HG03460 (cell line): ENCODE results near the gene DNAH1.

Source experiments
- ATAC-seq: cut with Tn5 transposase; IDR thresholded peaks from one replicate; pipeline ENCODE4 v1.9.1; 2021; ENCODE audit not compliant: unreplicated experiment

The DNAH1 gene

GRCh38 chr3:52384019-52384761 is 68.1 kb downstream of the DNAH1 start:
- ATAC-seq = no peak

DNA sequence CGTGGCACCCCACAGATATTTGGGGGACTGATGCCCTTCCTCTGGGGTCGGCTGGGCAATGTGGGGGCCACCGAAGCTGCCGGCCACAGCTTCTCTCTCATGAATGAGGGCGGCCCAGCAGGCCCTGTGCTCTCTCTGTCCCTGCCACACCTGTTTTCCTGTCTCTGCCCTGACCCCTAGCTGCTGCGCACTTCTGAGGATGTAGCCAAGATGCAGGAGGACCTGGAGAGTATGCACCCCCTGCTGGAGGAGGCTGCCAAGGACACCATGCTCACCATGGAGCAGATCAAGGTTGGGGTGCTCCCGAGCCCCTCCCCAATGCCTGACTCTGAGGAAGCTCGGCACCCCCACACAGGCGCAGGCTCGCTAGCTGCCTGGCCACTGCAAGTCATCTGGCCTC is 69.0 kb downstream of the DNAH1 start:
- ATAC-seq = no peak

- no peak for ATAC-seq
Observed at GRCh38 chr3:52387481-52387880, 71.4 kb downstream of the DNAH1 start.

GRCh38 chr3:52388348-52388821 is 72.3 kb downstream of the DNAH1 start:
- ATAC-seq = no peak

DNA sequence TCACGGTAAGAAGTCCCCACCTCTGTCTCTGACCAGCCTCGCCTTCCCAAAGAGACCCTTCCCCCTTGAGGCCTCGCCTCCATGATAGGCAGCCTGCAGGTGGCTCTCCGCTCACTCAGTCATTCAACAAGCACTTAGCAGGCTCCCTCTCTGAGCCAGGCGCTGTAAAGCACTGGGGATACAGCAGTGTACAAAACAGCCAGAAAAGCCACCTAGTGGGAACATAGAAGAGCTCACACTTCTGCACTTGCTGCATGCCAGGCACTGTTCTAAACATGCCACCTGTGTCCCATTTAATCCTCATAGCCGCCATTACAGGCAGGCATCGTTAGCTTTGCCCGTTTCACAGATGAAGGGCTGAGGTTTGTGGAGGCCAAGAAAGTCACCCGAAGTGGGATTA is 72.8 kb downstream of the DNAH1 start:
- no peak for ATAC-seq

GRCh38 chr3:52391096-52391495 is 75.0 kb downstream of the DNAH1 start:
- ATAC-seq = no peak

GRCh38 chr3:52392216-52392930 is 76.3 kb downstream of the DNAH1 start:
- ATAC-seq = no peak

DNA sequence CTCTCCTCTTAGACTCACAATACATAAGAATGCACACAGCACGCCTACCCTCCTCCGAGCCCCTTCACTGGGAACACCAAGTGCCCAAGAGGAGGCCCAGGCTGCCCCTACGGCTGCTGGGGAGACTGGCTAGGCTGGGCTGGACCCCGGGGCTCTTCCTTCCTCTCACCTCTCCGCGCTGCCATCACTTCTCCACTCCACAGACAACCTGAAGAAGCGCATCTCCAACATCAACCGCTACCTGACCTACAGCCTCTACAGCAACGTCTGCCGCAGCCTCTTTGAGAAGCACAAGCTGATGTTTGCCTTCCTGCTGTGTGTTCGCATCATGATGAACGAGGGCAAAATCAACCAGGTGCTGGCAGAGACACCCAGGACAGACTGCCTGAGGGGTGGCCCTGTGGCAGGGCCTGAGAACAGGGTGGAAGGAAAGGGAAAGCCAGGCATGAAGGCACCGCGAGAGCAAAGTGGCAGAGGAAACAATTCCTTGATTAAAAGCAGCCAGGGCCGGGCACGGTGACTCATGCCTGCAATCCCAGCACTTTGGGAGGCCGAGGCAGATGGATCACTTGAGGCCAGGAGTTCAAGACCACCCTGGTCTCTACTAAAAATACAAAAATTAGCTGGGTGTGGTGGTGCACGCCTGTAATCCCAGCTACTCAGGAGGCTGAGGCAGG is 77.2 kb downstream of the DNAH1 start:
- no peak for ATAC-seq

DNA sequence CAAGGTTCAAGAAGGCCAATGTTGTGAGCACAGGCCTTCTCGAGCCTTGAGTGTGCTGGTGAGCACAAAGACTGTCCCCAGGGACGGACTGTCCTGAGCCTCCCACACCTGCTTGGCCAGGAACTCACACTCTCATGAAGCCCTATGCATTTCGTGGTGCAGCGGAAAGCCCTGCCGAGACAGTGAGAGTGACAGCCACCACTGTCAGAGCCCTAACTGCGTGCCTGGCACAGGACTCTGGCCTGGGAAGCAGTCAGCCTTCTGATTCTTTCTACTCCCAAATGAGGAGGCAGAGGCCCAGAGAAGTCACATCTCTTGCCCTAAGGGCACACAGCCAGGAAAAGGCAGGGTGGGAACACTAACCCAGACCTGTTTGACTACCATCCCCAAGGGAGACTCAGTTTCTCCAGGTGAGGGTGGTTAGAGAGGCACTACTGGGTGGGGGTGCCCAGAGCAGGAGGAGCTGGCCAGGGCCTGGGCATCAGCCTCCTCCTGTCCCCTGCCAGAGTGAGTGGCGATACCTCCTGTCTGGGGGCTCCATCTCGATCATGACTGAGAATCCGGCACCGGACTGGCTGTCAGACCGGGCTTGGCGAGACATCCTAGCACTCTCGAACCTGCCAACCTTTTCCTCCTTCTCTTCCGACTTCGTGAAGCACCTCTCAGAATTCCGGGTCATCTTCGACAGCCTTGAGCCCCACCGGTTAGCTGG is 78.0 kb downstream of the DNAH1 start:
- ATAC-seq = no peak

DNA sequence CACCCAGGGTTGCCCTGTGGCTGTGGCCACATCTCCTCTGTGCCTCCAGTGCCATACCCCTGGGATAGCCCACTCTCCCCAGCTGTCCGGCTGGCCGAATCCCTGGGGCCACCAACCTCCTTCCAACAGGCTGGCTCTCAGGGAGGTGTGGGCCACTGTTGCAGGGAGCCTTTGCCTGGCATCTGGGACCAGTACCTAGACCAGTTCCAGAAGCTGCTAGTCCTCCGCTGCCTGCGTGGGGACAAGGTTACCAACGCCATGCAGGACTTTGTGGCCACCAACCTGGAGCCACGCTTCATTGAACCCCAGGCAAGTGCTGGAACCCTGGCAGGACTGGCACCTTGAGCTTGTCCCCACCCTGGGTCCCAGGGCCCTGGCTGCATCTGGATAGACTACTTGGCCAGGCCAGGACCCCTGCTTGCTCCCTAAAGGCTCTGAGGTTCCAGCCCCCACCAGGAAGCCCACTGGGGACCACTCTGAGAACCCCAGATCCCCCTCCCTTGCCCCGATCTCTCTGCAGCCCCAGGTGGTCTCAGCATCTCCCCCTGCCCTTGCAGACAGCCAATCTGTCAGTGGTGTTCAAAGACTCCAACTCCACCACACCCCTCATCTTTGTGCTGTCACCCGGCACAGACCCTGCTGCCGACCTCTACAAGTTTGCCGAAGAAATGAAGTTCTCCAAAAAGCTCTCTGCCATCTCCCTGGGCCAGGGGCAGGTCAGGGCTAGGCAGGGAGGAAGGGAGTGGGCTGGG is 78.8 kb downstream of the DNAH1 start:
- no peak for ATAC-seq

DNA sequence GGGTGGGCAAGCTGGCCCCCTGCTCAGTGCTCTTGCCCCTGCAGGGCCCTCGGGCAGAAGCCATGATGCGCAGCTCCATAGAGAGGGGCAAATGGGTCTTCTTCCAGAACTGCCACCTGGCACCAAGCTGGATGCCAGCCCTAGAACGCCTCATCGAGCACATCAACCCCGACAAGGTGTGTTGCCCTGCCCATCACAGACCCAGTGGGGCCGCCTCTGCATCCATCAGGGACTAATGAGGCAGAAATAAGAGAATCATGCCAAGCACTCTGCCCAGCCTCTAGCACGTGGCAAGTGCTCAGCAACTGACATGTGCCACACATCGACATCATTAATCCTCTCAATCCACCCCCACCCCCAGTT is 79.4 kb downstream of the DNAH1 start:
- no peak for ATAC-seq

DNA sequence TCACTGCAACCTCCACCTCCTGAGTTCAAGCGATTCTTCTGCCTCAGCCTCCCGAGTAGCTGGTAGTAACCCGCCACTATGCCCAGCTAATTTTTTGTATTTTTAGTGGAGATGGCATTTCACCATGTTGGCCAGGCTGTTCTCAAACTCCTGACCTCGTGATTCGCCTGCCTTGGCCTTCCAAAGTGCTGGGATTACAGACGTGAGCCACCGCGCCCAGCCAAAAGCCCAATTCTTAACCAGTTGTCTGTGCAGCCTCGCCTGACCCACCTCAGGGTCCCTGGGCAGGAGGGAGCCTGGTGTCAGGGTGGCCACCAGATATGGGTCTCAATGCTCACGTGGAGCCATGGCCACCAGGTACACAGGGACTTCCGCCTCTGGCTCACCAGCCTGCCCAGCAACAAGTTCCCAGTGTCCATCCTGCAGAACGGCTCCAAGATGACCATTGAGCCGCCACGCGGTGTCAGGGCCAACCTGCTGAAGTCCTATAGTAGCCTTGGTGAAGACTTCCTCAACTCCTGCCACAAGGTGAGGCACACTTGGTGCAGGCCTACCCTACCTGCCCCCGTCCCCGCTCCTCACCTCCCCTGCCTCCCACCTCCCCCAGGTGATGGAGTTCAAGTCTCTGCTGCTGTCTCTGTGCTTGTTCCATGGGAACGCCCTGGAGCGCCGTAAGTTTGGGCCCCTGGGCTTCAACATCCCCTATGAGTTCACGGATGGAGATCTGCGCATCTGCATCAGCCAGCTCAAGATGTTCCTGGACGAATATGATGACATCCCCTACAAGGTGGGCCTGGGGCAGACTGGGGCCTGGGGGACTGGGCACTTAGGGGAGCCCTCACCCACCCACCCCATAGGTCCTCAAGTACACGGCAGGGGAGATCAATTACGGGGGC is 80.1 kb downstream of the DNAH1 start:
- ATAC-seq = no peak

DNA sequence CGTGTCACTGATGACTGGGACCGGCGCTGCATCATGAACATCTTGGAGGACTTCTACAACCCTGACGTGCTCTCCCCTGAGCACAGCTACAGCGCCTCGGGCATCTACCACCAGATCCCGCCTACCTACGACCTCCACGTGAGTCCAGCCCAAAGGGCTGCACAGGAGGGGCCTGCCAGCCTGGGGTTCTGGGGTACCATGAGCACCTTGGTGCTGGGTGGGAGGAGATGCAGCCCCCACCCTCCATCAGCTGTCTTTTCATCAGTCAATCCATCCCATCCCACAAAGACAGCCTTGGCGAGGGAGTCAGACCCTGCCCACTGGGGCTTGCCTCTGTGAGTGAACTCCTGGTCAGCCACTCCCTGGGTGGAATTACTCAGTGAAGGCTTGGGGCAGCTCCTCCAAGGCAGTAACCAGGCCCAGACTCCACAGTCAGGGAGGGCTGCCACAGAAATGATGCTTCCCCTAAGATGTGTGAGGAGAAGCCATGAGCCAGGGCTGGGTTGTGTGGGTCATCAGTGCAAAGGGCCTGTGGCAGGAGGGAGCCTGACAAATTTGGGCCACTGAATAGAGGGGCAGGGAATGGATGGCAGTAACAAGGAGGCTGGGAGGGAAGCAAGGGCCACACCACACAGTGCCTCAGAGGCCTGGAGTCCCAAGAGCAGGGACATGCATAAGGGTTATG is 80.9 kb downstream of the DNAH1 start:
- no peak for ATAC-seq

DNA sequence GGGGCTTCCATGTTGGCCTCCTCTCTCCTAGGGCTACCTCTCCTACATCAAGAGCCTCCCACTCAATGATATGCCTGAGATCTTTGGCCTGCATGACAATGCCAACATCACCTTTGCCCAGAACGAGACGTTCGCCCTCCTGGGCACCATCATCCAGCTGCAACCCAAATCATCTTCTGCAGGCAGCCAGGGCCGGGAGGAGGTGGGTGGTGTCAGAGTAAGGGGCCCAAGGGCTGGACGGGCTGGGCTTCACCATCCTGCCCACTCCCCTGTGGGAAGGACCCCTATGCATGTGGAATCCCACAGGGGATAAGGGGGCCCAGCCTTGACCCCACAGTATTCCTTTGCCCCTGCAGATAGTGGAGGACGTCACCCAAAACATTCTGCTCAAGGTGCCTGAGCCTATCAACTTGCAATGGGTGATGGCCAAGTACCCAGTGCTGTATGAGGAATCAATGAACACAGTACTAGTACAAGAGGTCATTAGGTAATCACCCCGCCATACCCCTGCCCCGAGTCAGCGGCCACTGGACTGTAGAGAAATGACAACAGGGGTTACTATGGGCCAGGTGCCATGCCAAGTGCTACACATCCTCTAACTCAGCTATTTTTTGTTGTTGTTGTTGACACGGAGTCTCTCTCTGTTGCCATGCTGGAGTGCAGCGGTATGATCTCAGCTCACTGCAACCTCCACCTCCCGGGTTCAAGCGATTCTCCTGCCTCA is 81.7 kb downstream of the DNAH1 start:
- no peak for ATAC-seq

GRCh38 chr3:52398670-52399081 is 82.6 kb downstream of the DNAH1 start:
- no peak for ATAC-seq

DNA sequence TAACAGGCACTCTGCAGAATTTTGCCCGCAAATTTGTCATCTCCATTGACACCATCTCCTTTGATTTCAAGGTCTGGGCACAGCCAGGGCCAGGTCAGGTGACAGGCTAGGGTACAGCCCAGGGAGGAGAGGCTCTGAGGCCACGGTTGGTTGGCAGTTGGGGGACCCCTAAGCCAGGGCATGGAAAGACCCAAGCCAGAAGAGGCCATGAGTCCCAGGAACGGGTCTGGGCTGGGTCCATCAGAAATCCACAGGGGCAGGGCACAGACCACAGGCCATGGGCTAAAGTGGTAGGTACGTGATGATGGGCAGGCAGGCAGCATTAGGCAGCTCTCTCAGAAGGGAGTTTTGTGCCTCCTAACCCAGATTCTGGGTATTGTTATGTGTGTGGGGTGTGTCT is 83.0 kb downstream of the DNAH1 start:
- no peak for ATAC-seq

DNA sequence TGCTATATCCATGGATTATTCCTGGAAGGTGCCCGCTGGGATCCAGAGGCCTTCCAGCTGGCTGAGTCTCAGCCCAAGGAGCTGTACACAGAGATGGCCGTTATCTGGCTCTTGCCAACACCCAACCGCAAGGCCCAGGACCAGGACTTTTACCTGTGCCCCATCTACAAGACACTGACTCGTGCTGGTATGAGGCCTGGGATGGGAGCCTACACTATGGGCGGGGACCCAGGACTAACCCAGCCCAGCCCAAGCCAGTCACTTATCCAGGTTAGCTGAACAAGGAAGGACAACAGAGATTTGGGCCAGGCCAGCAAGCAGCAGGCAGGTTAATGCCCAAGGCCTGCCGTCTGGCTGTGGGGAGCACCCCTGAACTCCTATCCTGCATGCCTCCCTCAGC is 83.5 kb downstream of the DNAH1 start:
- ATAC-seq = no peak

GRCh38 chr3:52400275-52400793 is 84.2 kb downstream of the DNAH1 start:
- ATAC-seq = no peak
